ENCODE data around the gene PRRC2B. TPM values are rescaled to one million over a fixed set of nuclear protein-coding genes. Genes with fewer than 3 reads are reported as not detected.

Gene PRRC2B
- total and polyA plus RNA-seq, 2 of the 13 experiments (the other 11 are each of a cell fraction or from before 2014, with no cell fraction given) = 20.8 to 37.4 TPM

DNA sequence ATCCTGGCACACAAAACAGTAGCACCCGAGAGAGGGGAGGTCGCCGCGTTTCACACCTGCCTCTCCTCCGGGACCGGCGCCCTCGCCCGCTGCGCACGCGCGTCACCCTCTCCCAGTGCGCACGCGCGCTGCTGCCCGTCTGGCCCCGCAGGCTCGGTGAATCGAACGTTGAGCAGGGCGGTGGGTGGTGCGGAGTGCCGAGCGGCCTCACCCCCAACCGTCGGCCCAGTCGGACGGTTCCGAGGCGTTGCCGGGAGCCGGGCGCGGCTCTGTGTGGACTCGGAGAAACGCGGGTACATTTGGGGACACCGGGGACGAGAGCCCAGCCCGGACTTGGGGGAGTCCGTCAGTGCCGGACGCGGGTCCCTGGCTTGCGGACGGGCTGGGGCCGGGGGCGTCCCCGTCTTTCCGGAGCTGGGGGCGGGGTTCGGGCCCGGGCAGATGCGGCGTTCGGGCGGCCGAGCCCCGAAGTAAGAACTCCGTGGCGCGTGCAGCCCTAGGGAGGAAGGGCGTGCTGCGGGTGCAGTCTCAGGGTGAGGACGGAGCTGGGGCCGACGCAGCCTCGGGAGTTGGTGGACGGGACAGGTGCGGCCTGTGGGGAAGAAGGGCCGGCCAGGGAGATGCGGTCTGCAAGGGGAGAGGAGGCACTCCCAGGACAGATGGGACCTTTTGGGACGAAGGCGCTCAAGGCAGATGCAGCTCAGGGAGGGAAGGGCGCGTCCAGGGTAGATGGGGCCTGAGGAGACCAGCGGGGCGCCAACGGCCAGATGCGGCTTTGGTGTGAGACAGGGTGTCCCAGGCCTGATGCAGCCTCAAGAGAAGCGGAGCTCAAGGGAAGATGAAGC is 109.1 kb downstream of the PRRC2B start, which contains the start of gene POMT1 (continued):
- no peak for TF ChIP-seq FOXM1 (CRISPR knock-in tag; IDR thresholded peaks at IDR 0.05)
- TF ChIP-seq PAF1 (CRISPR knock-in tag; IDR thresholded peaks at IDR 0.05) = 0 out of 2 replicates have a peak, but pooled peaks have one; percentile 11
- TF ChIP-seq TAF1 (CRISPR knock-in tag; IDR thresholded peaks at IDR 0.05) = peak; percentile 79
- TF ChIP-seq PPARG (CRISPR knock-in tag; conservative IDR thresholded peaks at IDR 0.05) = 0 out of 2 replicates have a peak, but pooled peaks have one; percentile 49
- TF ChIP-seq SALL1 (CRISPR knock-in tag; IDR thresholded peaks at IDR 0.05) = peak; percentile 78
- peak; percentile 24; the same call in 1 of the 2 replicates for TF ChIP-seq ELF1 (CRISPR knock-in tag; IDR thresholded peaks at IDR 0.05)
- TF ChIP-seq SP2 (CRISPR knock-in tag; IDR thresholded peaks at IDR 0.05) = 0 out of 2 replicates have a peak, but pooled peaks have one; percentile 15
- TF ChIP-seq ZNF501 (CRISPR knock-in tag; IDR thresholded peaks at IDR 0.05) = peak; percentile 94
- TF ChIP-seq, protein P1, sequence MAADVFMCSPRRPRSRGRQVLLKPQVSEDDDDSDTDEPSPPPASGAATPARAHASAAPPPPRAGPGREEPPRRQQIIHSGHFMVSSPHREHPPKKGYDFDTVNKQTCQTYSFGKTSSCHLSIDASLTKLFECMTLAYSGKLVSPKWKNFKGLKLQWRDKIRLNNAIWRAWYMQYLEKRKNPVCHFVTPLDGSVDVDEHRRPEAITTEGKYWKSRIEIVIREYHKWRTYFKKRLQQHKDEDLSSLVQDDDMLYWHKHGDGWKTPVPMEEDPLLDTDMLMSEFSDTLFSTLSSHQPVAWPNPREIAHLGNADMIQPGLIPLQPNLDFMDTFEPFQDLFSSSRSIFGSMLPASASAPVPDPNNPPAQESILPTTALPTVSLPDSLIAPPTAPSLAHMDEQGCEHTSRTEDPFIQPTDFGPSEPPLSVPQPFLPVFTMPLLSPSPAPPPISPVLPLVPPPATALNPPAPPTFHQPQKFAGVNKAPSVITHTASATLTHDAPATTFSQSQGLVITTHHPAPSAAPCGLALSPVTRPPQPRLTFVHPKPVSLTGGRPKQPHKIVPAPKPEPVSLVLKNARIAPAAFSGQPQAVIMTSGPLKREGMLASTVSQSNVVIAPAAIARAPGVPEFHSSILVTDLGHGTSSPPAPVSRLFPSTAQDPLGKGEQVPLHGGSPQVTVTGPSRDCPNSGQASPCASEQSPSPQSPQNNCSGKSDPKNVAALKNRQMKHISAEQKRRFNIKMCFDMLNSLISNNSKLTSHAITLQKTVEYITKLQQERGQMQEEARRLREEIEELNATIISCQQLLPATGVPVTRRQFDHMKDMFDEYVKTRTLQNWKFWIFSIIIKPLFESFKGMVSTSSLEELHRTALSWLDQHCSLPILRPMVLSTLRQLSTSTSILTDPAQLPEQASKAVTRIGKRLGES (CRISPR knock-in tag; IDR thresholded peaks at IDR 0.05; ENCODE audit: borderline replicate concordance) = no peak
- peak; percentile 76; the same call in 1 of the 2 replicates for TF ChIP-seq ZNF232 (CRISPR knock-in tag; IDR thresholded peaks at IDR 0.05; ENCODE audit: borderline replicate concordance)
- peak; percentile 58; the same call in 1 of the 2 replicates for TF ChIP-seq SIN3A (IDR thresholded peaks at IDR 0.05; ENCODE audit: borderline replicate concordance, low read depth, low read length)
- 0 out of 2 replicates have a peak, but pooled peaks have one; percentile 44 for TF ChIP-seq HMG20B (CRISPR knock-in tag; conservative IDR thresholded peaks at IDR 0.05)
- no peak for TF ChIP-seq SRSF1 (optimal IDR thresholded peaks at IDR 0.05; ENCODE audit: low read depth, low read length)
- peak; percentile 29; the same call in 1 of the 2 replicates for TF ChIP-seq PAX8 (CRISPR knock-in tag; IDR thresholded peaks at IDR 0.05; ENCODE audit: borderline replicate concordance)
- TF ChIP-seq, protein P2, sequence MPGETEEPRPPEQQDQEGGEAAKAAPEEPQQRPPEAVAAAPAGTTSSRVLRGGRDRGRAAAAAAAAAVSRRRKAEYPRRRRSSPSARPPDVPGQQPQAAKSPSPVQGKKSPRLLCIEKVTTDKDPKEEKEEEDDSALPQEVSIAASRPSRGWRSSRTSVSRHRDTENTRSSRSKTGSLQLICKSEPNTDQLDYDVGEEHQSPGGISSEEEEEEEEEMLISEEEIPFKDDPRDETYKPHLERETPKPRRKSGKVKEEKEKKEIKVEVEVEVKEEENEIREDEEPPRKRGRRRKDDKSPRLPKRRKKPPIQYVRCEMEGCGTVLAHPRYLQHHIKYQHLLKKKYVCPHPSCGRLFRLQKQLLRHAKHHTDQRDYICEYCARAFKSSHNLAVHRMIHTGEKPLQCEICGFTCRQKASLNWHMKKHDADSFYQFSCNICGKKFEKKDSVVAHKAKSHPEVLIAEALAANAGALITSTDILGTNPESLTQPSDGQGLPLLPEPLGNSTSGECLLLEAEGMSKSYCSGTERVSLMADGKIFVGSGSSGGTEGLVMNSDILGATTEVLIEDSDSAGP (CRISPR knock-in tag; IDR thresholded peaks at IDR 0.05; ENCODE audit: borderline replicate concordance) = peak; percentile 27
- TF ChIP-seq, protein P3, sequence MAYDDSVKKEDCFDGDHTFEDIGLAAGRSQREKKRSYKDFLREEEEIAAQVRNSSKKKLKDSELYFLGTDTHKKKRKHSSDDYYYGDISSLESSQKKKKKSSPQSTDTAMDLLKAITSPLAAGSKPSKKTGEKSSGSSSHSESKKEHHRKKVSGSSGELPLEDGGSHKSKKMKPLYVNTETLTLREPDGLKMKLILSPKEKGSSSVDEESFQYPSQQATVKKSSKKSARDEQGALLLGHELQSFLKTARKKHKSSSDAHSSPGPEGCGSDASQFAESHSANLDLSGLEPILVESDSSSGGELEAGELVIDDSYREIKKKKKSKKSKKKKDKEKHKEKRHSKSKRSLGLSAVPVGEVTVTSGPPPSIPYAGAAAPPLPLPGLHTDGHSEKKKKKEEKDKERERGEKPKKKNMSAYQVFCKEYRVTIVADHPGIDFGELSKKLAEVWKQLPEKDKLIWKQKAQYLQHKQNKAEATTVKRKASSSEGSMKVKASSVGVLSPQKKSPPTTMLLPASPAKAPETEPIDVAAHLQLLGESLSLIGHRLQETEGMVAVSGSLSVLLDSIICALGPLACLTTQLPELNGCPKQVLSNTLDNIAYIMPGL (CRISPR knock-in tag; IDR thresholded peaks at IDR 0.05; ENCODE audit: borderline replicate concordance in 1 of 2, low read depth in 1 of 2) = peak; percentile 88 to 91
- no peak for TF ChIP-seq SYNCRIP (IDR thresholded peaks at IDR 0.05; ENCODE audit: insufficient read depth, low read depth, low read length)
- TF ChIP-seq, protein P4, sequence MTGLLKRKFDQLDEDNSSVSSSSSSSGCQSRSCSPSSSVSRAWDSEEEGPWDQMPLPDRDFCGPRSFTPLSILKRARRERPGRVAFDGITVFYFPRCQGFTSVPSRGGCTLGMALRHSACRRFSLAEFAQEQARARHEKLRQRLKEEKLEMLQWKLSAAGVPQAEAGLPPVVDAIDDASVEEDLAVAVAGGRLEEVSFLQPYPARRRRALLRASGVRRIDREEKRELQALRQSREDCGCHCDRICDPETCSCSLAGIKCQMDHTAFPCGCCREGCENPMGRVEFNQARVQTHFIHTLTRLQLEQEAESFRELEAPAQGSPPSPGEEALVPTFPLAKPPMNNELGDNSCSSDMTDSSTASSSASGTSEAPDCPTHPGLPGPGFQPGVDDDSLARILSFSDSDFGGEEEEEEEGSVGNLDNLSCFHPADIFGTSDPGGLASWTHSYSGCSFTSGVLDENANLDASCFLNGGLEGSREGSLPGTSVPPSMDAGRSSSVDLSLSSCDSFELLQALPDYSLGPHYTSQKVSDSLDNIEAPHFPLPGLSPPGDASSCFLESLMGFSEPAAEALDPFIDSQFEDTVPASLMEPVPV (CRISPR knock-in tag; IDR thresholded peaks at IDR 0.05) = peak; percentile 87; the same call in 1 of the 2 replicates
- TF ChIP-seq, protein P5, sequence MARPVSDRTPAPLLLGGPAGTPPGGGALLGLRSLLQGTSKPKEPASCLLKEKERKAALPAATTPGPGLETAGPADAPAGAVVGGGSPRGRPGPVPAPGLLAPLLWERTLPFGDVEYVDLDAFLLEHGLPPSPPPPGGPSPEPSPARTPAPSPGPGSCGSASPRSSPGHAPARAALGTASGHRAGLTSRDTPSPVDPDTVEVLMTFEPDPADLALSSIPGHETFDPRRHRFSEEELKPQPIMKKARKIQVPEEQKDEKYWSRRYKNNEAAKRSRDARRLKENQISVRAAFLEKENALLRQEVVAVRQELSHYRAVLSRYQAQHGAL (CRISPR knock-in tag; IDR thresholded peaks at IDR 0.05; ENCODE audit: not compliant biosample characterization) = peak; percentile 70
